H1 (cell line): ENCODE measurements around the gene FAF2. TPM values are rescaled to one million over a fixed set of nuclear protein-coding genes. Genes with fewer than 3 reads are reported as not detected.

ENCODE experiments used
- CTCF ChIA-PET: fragments of 300-600 bp; sonication (Branson Sonifier 250); formaldehyde crosslinking; loops from one replicate; lab custom pipeline; 2021; ENCODE audit not compliant: partially characterized antibody; lab: Charles Lee
- POLR2A ChIA-PET: fragments of 300-600 bp; sonication (Branson Sonifier 250); formaldehyde crosslinking; loops from one replicate; lab custom pipeline; 2021; ENCODE audit warnings: inconsistent platforms; ENCODE audit not compliant: partially characterized antibody; lab: Charles Lee
- DNase-seq, 2 experiments: peaks; one replicate each; pipeline versions ENCODE4 v3.0.0 to v3.0.0-alpha.2; 2010 to 2022; ENCODE audit warnings: low spot score in 2 of 2, low read depth in 1 of 2, mixed read lengths in 1 of 2
- FAIRE-seq: peaks from 2 replicates; lab custom pipeline; 2011; peaks lifted over from hg19 to GRCh38; lab: Jason Lieb, UNC
- H2AFZ ChIP-seq: 2 replicates; pipeline ENCODE4 v1.8.1; 2012; ENCODE audit warnings: low read length, inconsistent platforms
- H2AK5ac ChIP-seq: 2 replicates; pipeline ENCODE4 v1.6.1; 2013; ENCODE audit warnings: low read depth, low read length
- H2BK120ac ChIP-seq: replicated peaks from 2 replicates; pipeline ENCODE3; 2013; ENCODE audit warnings: low read depth, low read length, inconsistent platforms
- H2BK12ac ChIP-seq: 2 replicates; pipeline ENCODE4 v1.6.1; 2013; ENCODE audit warnings: low read depth, low read length
- H2BK15ac ChIP-seq: 2 replicates; pipeline ENCODE4 v1.6.1; 2013; ENCODE audit warnings: low read length
- H2BK20ac ChIP-seq: 2 replicates; pipeline ENCODE4 v1.6.1; 2013; ENCODE audit warnings: low read length
- H2BK5ac ChIP-seq: 2 replicates; pipeline ENCODE4 v1.6.1; 2013; ENCODE audit warnings: low read depth, low read length
- H3K14ac ChIP-seq: 2 replicates; pipeline ENCODE4 v1.6.1; 2013; ENCODE audit warnings: inconsistent platforms; ENCODE audit not compliant: insufficient read length
- H3K18ac ChIP-seq: 2 replicates; pipeline ENCODE4 v1.6.1; 2013; ENCODE audit warnings: low read length; ENCODE audit errors: extremely low read depth
- H3K23ac ChIP-seq: 2 replicates; pipeline ENCODE4 v1.6.1; 2013; ENCODE audit warnings: inconsistent platforms; ENCODE audit not compliant: insufficient read length
- H3K23me2 ChIP-seq: 2 replicates; pipeline ENCODE4 v1.6.1; 2013; ENCODE audit warnings: low read depth, low read length
- H3K27ac ChIP-seq: 2 replicates; pipeline ENCODE4 v1.6.1; 2011; ENCODE audit warnings: low read depth, low read length, inconsistent platforms
- H3K27me3 ChIP-seq, 4 experiments: replicated peaks in 1 of 4; 1 replicate in 1 of 4; 2 replicates in 3 of 4; pipeline versions ENCODE4 v1.6.1 to v1.8.1; 2011 to 2013; ENCODE audit warnings: low read length in 3 of 4, mild to moderate bottlenecking in 3 of 4, inconsistent platforms in 2 of 4, mixed read lengths in 2 of 4, moderate library complexity in 1 of 4; ENCODE audit not compliant: control insufficient read depth in 3 of 4, insufficient read depth in 3 of 4; ENCODE audit errors: extremely low read depth in 1 of 4
- H3K36me3 ChIP-seq, 4 experiments: 2 replicates each; pipeline versions ENCODE4 v1.6.1 to v1.8.1; 2011 to 2013; ENCODE audit warnings: mild to moderate bottlenecking in 4 of 4, low read length in 3 of 4, moderate library complexity in 2 of 4, control low read depth in 1 of 4, inconsistent platforms in 1 of 4; ENCODE audit not compliant: insufficient read depth in 4 of 4, control insufficient read depth in 2 of 4
- H3K4ac ChIP-seq: replicated peaks from 2 replicates; pipeline ENCODE3; 2013; ENCODE audit warnings: low read length, low read depth, mixed read lengths, inconsistent platforms; ENCODE audit not compliant: insufficient read length
- H3K4me1 ChIP-seq, 4 experiments: replicated peaks in 1 of 4; 1 replicate in 1 of 4; 2 replicates in 3 of 4; pipeline versions ENCODE4 v1.6.1 to v1.8.1; 2011 to 2013; ENCODE audit warnings: low read length in 3 of 4, inconsistent platforms in 2 of 4, mixed read lengths in 1 of 4; ENCODE audit not compliant: insufficient read depth in 4 of 4, control insufficient read depth in 3 of 4
- H3K4me2 ChIP-seq, 2 experiments: 2 replicates each; pipeline versions ENCODE4 v1.6.1 to v1.8.1; 2011 to 2013; ENCODE audit warnings: low read depth in 2 of 2, low read length in 2 of 2, control low read depth in 1 of 2, inconsistent platforms in 1 of 2, mild to moderate bottlenecking in 1 of 2; ENCODE audit not compliant: insufficient read depth in 1 of 2
- H3K4me3 ChIP-seq, 4 experiments: fragments of 200-600, 300-600 bp in 1 of 4; sonication (generic), shearing (Covaris generic), sonication (Bioruptor Twin) in 1 of 4; 2 replicates each; pipeline versions ENCODE4 v1.5.1 to v1.8.1; 2011 to 2016; ENCODE audit warnings: low read length in 4 of 4, low read depth in 3 of 4, control low read depth in 2 of 4, inconsistent platforms in 2 of 4, mild to moderate bottlenecking in 2 of 4, mixed read lengths in 1 of 4, moderate library complexity in 1 of 4; ENCODE audit not compliant: insufficient read depth in 2 of 4; ENCODE audit errors: extremely low read depth in 1 of 4
- H3K56ac ChIP-seq: replicated peaks from 2 replicates; pipeline ENCODE3; 2013; ENCODE audit warnings: low read depth, mild to moderate bottlenecking, mixed read lengths, low read length, inconsistent platforms; ENCODE audit not compliant: insufficient read length
- H3K79me1 ChIP-seq: 2 replicates; pipeline ENCODE4 v1.6.1; 2013; ENCODE audit warnings: low read depth, low read length, control low read depth
- H3K79me2 ChIP-seq, 2 experiments: 2 replicates each; pipeline versions ENCODE4 v1.6.1 to v1.8.1; 2012 to 2013; ENCODE audit warnings: low read length in 2 of 2, mild to moderate bottlenecking in 2 of 2, inconsistent platforms in 1 of 2; ENCODE audit not compliant: insufficient read depth in 2 of 2, control insufficient read depth in 1 of 2
- H3K9ac ChIP-seq, 4 experiments: replicated peaks in 1 of 4; 1 replicate in 1 of 4; 2 replicates in 3 of 4; pipeline versions ENCODE4 v1.6.1 to v1.8.1; 2011 to 2013; ENCODE audit warnings: low read depth in 3 of 4, low read length in 3 of 4, control low read depth in 2 of 4, mild to moderate bottlenecking in 2 of 4, moderate library complexity in 2 of 4, inconsistent platforms in 1 of 4; ENCODE audit errors: extremely low read depth in 1 of 4
- H3K9me3 ChIP-seq, 2 experiments: 2 replicates each; pipeline versions ENCODE4 v1.6.1 to v1.8.1; 2012 to 2013; ENCODE audit warnings: mild to moderate bottlenecking in 2 of 2, moderate library complexity in 2 of 2, control low read depth in 1 of 2, inconsistent platforms in 1 of 2, low read depth in 1 of 2, low read length in 1 of 2, mixed read lengths in 1 of 2; ENCODE audit not compliant: insufficient read depth in 2 of 2
- H4K20me1 ChIP-seq, 2 experiments: replicated peaks in 1 of 2; 2 replicates each; pipeline versions ENCODE3 to v1.8.1; 2011 to 2013; ENCODE audit warnings: inconsistent platforms in 2 of 2, low read length in 2 of 2, mild to moderate bottlenecking in 1 of 2; ENCODE audit not compliant: insufficient read depth in 2 of 2, control insufficient read depth in 1 of 2
- H4K5ac ChIP-seq: 2 replicates; pipeline ENCODE4 v1.6.1; 2013; ENCODE audit warnings: low read length, low read depth, mixed read lengths, inconsistent platforms; ENCODE audit not compliant: insufficient read length
- H4K8ac ChIP-seq: 2 replicates; pipeline ENCODE4 v1.8.0; 2013; ENCODE audit warnings: mild to moderate bottlenecking, moderate library complexity, low read length, inconsistent platforms; ENCODE audit not compliant: insufficient read depth; ENCODE audit errors: extremely low read depth
- H4K91ac ChIP-seq: replicated peaks from 2 replicates; pipeline ENCODE3; 2013; ENCODE audit warnings: low read length, mixed read lengths, inconsistent platforms; ENCODE audit not compliant: insufficient read length
- BRCA1 ChIP-seq: IDR thresholded peaks from 2 replicates; pipeline ENCODE4 v1.6.1; 2012; ENCODE audit warnings: low read depth, low read length, improper control_type of control experiment
- CBX5 ChIP-seq: fragments of 300-800, 300-1000 bp; sonication (generic); IDR thresholded peaks from 2 replicates; pipeline ENCODE4 v1.7.1; 2016; ENCODE audit warnings: antibody characterized with exemption, low read length, low read depth
- CBX8 ChIP-seq: fragments of 300-800, 300-1000 bp; sonication (generic); IDR thresholded peaks from 2 replicates; pipeline ENCODE4 v1.7.1; 2016; ENCODE audit warnings: low read depth, low read length, borderline replicate concordance
- CHD1 ChIP-seq: IDR thresholded peaks from 2 replicates; pipeline ENCODE4 v1.6.1; 2012; ENCODE audit warnings: low read depth, low read length, improper control_type of control experiment
- CTBP2 ChIP-seq: IDR thresholded peaks from 2 replicates; pipeline ENCODE4 v1.7.0; 2011; ENCODE audit warnings: borderline replicate concordance, mild to moderate bottlenecking, moderate library complexity, mixed read lengths, low read length; ENCODE audit not compliant: insufficient read depth, insufficient read length
- EGR1 ChIP-seq: IDR thresholded peaks from 2 replicates; pipeline ENCODE4 v1.6.1; 2011; ENCODE audit warnings: low read depth, low read length, borderline replicate concordance
- SIN3A ChIP-seq, 2 experiments: IDR thresholded peaks in 1 of 2; conservative IDR thresholded peaks in 1 of 2; 2 replicates each; pipeline ENCODE4 v1.6.1; 2011 to 2012; ENCODE audit warnings: low read length in 2 of 2, improper control_type of control experiment in 1 of 2, low read depth in 1 of 2, mild to moderate bottlenecking in 1 of 2
- SP2 ChIP-seq: IDR thresholded peaks from 2 replicates; pipeline ENCODE4 v1.6.1; 2012; ENCODE audit warnings: mild to moderate bottlenecking, low read length, inconsistent platforms
- SRF ChIP-seq: IDR thresholded peaks from 2 replicates; pipeline ENCODE4 v1.6.1; 2011; ENCODE audit warnings: mild to moderate bottlenecking, low read depth, low read length, moderate library complexity
- TEAD4 ChIP-seq: IDR thresholded peaks from 2 replicates; pipeline ENCODE4 v1.6.1; 2012; ENCODE audit warnings: low read depth, low read length, inconsistent platforms, mixed read lengths
- YY1 ChIP-seq: IDR thresholded peaks from 2 replicates; pipeline ENCODE4 v1.6.1; 2011; ENCODE audit warnings: low read depth, mild to moderate bottlenecking, low read length
- ZNF274 ChIP-seq: IDR thresholded peaks from 2 replicates; pipeline ENCODE4 v1.7.0; 2012; ENCODE audit warnings: low read length, borderline replicate concordance; ENCODE audit errors: extremely low read depth
- WGBS, 2 experiments: shearing (Covaris generic) in 1 of 2; methylation state at CpG; one replicate each; pipeline versions ENCODE4 v1.1.6 to v1.1.7; 2013 to 2015; ENCODE audit warnings: low lambda C conversion rate in 2 of 2, mixed read lengths in 2 of 2, inconsistent platforms in 1 of 2, low coverage in 1 of 2, missing lambda C conversion rate in 1 of 2; ENCODE audit not compliant: insufficient replicate concordance in 2 of 2, insufficient coverage in 1 of 2, insufficient read length in 1 of 2; ENCODE audit errors: extremely low coverage in 1 of 2, missing lambda C conversion rate in 1 of 2; 5-methylcytosine and 5-hydroxymethylcytosine counted together
- polyA plus RNA-seq, 7 experiments: library from polyadenylated mRNA; depleted of rRNA in 3 of 7; stranded (reverse) in 5 of 7; unstranded in 2 of 7; fragments of >200 nt in 5 of 7; fragments of 200-250 nt in 2 of 7; gene quantifications; 1 replicate in 5 of 7; 2 replicates in 1 of 7; 4 replicates in 1 of 7; pipeline versions ENCODE4 v1.2.1 to v1.2.3, GENCODE V29; 2011 to 2013; ENCODE audit warnings: missing spikeins in 2 of 7, mixed read lengths in 2 of 7
- total RNA-seq: library from RNA; stranded (reverse); fragmentation: NEBNext Ultra II Directional; extraction: Animal tissue kit (Norgen Biotek cat#: 25700); gene quantifications from 2 replicates; pipeline ENCODE4 v1.2.1, GENCODE V29; 2021

Gene FAF2
- total and polyA plus RNA-seq, 2 of the 8 experiments (the other 6 are each of a cell fraction or from before 2014, with no cell fraction given), result 20.8 to 35.8 TPM

- TF ChIP-seq YY1 (no peak), SIN3A (conservative IDR thresholded peaks at IDR 0.05 in 1 of 2, IDR thresholded peaks at IDR 0.05 in 1 of 2; ENCODE audit: low read depth in 1 of 2, low read length in 2 of 2) (no peak), CBX8 (no peak), SRF (no peak), CTBP2 (no peak), SP2 (no peak), ZNF274 (no peak), TEAD4 (no peak), EGR1 (no peak), BRCA1 (no peak), CBX5 (no peak), CHD1 (no peak)
- H3K9me3 ChIP-seq, result no peaks in the 10 kb centered on the region
- no peak overlapping the region for H2AFZ ChIP-seq
- no peak overlapping the region for H3K56ac ChIP-seq
- H3K4me1 ChIP-seq, result no peaks in the 10 kb centered on the region; a peak in 1 of 7 replicates
- no peak overlapping the region for H3K4ac ChIP-seq
- H4K8ac ChIP-seq, result no peak overlapping the region
- no peak overlapping the region for H2BK120ac ChIP-seq
- H3K36me3 ChIP-seq, result peaks cover 9 to 20% (median 15%) of the 10 kb centered on the region in 4 experiments; a peak in 7 of 8 replicates
- no peaks in the 10 kb centered on the region for H3K23me2 ChIP-seq
- no peak overlapping the region for H3K27ac ChIP-seq
- WGBS, 2 experiments, result 97% methylated on average over 6 of the region's 6 CpGs; no CpG with 5 or more reads in 1 of the 2 experiments
- H2BK12ac ChIP-seq, result no peak overlapping the region
- peaks cover 3% of the 10 kb centered on the region; the same call in 1 of the 2 replicates for H3K79me1 ChIP-seq
- H3K23ac ChIP-seq, result no peak overlapping the region
- no peak overlapping the region for H4K5ac ChIP-seq
- no peak overlapping the region for H3K4me2 ChIP-seq
- CTCF ChIA-PET, result interaction anchor here (0.8 to 1.3 kb wide), 2 partner anchors 11 to 76 kb away, joined by 3 to 4 read pairs; no protein-coding TSS in a partner anchor
- H2BK15ac ChIP-seq, result no peak overlapping the region
- no peak overlapping the region for H3K18ac ChIP-seq
- no peak overlapping the region for H3K9ac ChIP-seq
- H2BK20ac ChIP-seq, result no peak overlapping the region
- FAIRE-seq, result no peak
- no peak for DNase-seq
- H2BK5ac ChIP-seq, result no peak overlapping the region
- H3K4me3 ChIP-seq, result no peak overlapping the region
- no peaks in the 10 kb centered on the region for H3K27me3 ChIP-seq
- no peaks in the 10 kb centered on the region for H3K79me2 ChIP-seq
- POLR2A ChIA-PET, result interaction anchor here (0.5 to 26.0 kb wide), 4 partner anchors 11 to 778 kb away, joined by 4 to 458 read pairs (median 6); partner anchors contain the start of gene RNF44
- H4K91ac ChIP-seq, result no peak overlapping the region
- H3K14ac ChIP-seq, result no peak overlapping the region
- H4K20me1 ChIP-seq, result peaks cover 4 to 8% of the 10 kb centered on the region in 2 experiments
- H2AK5ac ChIP-seq, result no peak overlapping the region
Observed at GRCh38 chr5:176524138-176524537, 76.0 kb downstream of the FAF2 start.
